Neuronal stem cell (in vitro differentiated cells): ENCODE data around the gene GNAQ.

Source experiments
- DNase-seq: peaks from one replicate; pipeline ENCODE4 v3.0.0-alpha.2; 2013; ENCODE audit warnings: low spot score
- H2AFZ ChIP-seq: one replicate; pipeline ENCODE4 v1.6.1; 2013; ENCODE audit warnings: mild to moderate bottlenecking, low read length, inconsistent platforms
- H2AK5ac ChIP-seq: 2 replicates; pipeline ENCODE4 v1.6.1; 2013; ENCODE audit warnings: low read depth, mild to moderate bottlenecking, inconsistent platforms, low read length, moderate library complexity, mixed read lengths
- H2BK120ac ChIP-seq: 2 replicates; pipeline ENCODE4 v1.6.1; 2013; ENCODE audit warnings: low read depth, mild to moderate bottlenecking, inconsistent platforms, low read length, moderate library complexity, mixed read lengths
- H2BK12ac ChIP-seq: one replicate; pipeline ENCODE4 v1.6.1; 2013; ENCODE audit warnings: low read length, inconsistent platforms
- H2BK15ac ChIP-seq: 2 replicates; pipeline ENCODE4 v1.6.1; 2013; ENCODE audit warnings: mild to moderate bottlenecking, low read length, inconsistent platforms, mixed read lengths
- H2BK5ac ChIP-seq: one replicate; pipeline ENCODE4 v1.6.1; 2013; ENCODE audit warnings: inconsistent platforms, mild to moderate bottlenecking, low read length, moderate library complexity
- H3K14ac ChIP-seq: one replicate; pipeline ENCODE4 v1.6.1; 2013; ENCODE audit warnings: low read length, inconsistent platforms
- H3K18ac ChIP-seq: 2 replicates; pipeline ENCODE4 v1.6.1; 2013; ENCODE audit warnings: low read length, inconsistent platforms
- H3K23ac ChIP-seq: 2 replicates; pipeline ENCODE4 v1.6.1; 2013; ENCODE audit warnings: low read depth, mild to moderate bottlenecking, mixed read lengths, low read length, inconsistent platforms; ENCODE audit not compliant: poor library complexity
- H3K27ac ChIP-seq: replicated peaks from 3 replicates; pipeline ENCODE4 v1.5.1; 2013; ENCODE audit warnings: low read length, inconsistent platforms
- H3K27me3 ChIP-seq, 3 experiments: 2 replicates each; pipeline ENCODE4 v1.6.1; 2013; ENCODE audit warnings: low read length in 3 of 3, mild to moderate bottlenecking in 2 of 3, inconsistent platforms in 1 of 3, low read depth in 1 of 3, mixed read lengths in 1 of 3, moderate library complexity in 1 of 3; ENCODE audit not compliant: control insufficient read depth in 3 of 3, insufficient read depth in 3 of 3
- H3K36me3 ChIP-seq, 2 donors: replicated peaks in 1 of 2; 2 replicates each; pipeline ENCODE4 v1.6.1; 2013; ENCODE audit warnings: low read length in 2 of 2; ENCODE audit not compliant: control insufficient read depth in 2 of 2, insufficient read depth in 2 of 2
- H3K4ac ChIP-seq: 2 replicates; pipeline ENCODE4 v1.6.1; 2013; ENCODE audit warnings: inconsistent platforms, mild to moderate bottlenecking, low read length, moderate library complexity
- H3K4me1 ChIP-seq, 2 donors: 1 replicate in 1 of 2; 2 replicates in 1 of 2; pipeline ENCODE4 v1.6.1; 2013; ENCODE audit warnings: low read length in 2 of 2, low read depth in 1 of 2; ENCODE audit not compliant: control insufficient read depth in 2 of 2, insufficient read depth in 1 of 2
- H3K4me2 ChIP-seq: one replicate; pipeline ENCODE4 v1.6.1; 2013; ENCODE audit warnings: mild to moderate bottlenecking, low read length, inconsistent platforms; ENCODE audit not compliant: insufficient read depth, poor library complexity, severe bottlenecking
- H3K4me3 ChIP-seq, 2 donors: 2 replicates each; pipeline ENCODE4 v1.5.1; 2013; ENCODE audit warnings: low read length in 2 of 2, mild to moderate bottlenecking in 2 of 2, inconsistent platforms in 1 of 2, moderate library complexity in 1 of 2
- H3K79me1 ChIP-seq: one replicate; pipeline ENCODE4 v1.6.1; 2013; ENCODE audit warnings: low read depth, mild to moderate bottlenecking, inconsistent platforms, low read length, moderate library complexity
- H3K9ac ChIP-seq: one replicate; pipeline ENCODE4 v1.6.1; 2013; ENCODE audit warnings: mild to moderate bottlenecking, low read depth, low read length, inconsistent platforms; ENCODE audit not compliant: poor library complexity
- H3K9me3 ChIP-seq, 2 donors: replicated peaks in 1 of 2; 2 replicates each; pipeline versions ENCODE3 to v1.6.1; 2013; ENCODE audit warnings: low read length in 2 of 2, mild to moderate bottlenecking in 2 of 2, inconsistent platforms in 1 of 2, low read depth in 1 of 2, mixed read lengths in 1 of 2, moderate library complexity in 1 of 2; ENCODE audit not compliant: control insufficient read depth in 2 of 2, insufficient read depth in 1 of 2
- H4K8ac ChIP-seq: one replicate; pipeline ENCODE4 v1.6.1; 2013; ENCODE audit warnings: low read depth, mild to moderate bottlenecking, inconsistent platforms, low read length, moderate library complexity
- H4K91ac ChIP-seq: one replicate; pipeline ENCODE4 v1.6.1; 2013; ENCODE audit warnings: low read length, low read depth, mild to moderate bottlenecking, inconsistent platforms; ENCODE audit not compliant: poor library complexity
- WGBS, 2 donors: extraction: QIAGEN DNeasy Blood & Tissue Kit; methylation state at CpG; one replicate each; pipeline ENCODE4 v1.1.7; 2013; ENCODE audit warnings: missing lambda C conversion rate in 2 of 2, mixed read lengths in 1 of 2; ENCODE audit not compliant: insufficient read length in 2 of 2, insufficient replicate concordance in 1 of 2; ENCODE audit errors: extremely low coverage in 2 of 2; 5-methylcytosine and 5-hydroxymethylcytosine counted together

The GNAQ gene

DNA sequence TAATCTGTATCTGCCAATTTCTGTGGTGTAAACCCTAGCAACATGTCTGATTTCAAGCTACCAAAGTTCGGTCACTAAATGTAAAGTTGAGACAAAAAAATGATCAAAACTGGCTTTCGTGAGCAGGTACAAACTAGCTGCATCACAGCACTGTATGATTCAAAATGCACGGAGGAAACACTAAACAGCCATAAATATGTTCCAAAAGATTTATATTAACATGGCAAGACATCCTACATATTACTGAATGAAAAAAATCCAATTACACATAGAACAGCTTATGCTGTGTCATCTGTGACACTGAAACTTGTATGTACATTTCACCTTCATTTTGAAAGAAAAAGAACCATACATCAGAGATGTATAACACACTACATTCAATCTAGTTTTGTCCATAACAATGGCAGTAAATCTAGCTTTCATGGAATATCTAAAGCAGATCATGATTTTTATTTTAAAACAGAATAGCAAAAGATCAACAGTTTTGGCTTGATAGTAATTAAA, 14.4 kb downstream of the GNAQ start:
- no peak overlapping the region for H3K4ac ChIP-seq
- no peak overlapping the region for H4K8ac ChIP-seq
- H3K14ac ChIP-seq = no peak overlapping the region
- no CpG with 5 or more reads among the region's 3 CpGs for WGBS, 2 donors
- no peak for DNase-seq
- H2BK12ac ChIP-seq = no peak overlapping the region
- no peak overlapping the region for H3K4me2 ChIP-seq
- no peak overlapping the region for H2BK120ac ChIP-seq
- no peak overlapping the region for H2AFZ ChIP-seq
- no peak overlapping the region for H3K27ac ChIP-seq
- H3K27me3 ChIP-seq = no peaks in the 10 kb centered on the region
- H3K79me1 ChIP-seq = peaks cover 3% of the 10 kb centered on the region
- no peak overlapping the region for H4K91ac ChIP-seq
- H3K18ac ChIP-seq = no peak overlapping the region
- no peak overlapping the region for H2BK15ac ChIP-seq
- no peak overlapping the region for H3K9ac ChIP-seq
- no peak overlapping the region for H2BK5ac ChIP-seq
- H3K9me3 ChIP-seq = peaks cover 0 to 3% of the 10 kb centered on the region in 2 donors
- H3K4me3 ChIP-seq = no peak overlapping the region
- H2AK5ac ChIP-seq = no peak overlapping the region
- peaks cover 0 to 3% of the 10 kb centered on the region in 2 donors for H3K4me1 ChIP-seq
- peaks cover 0 to 7% of the 10 kb centered on the region in 2 donors for H3K36me3 ChIP-seq
- H3K23ac ChIP-seq = no peak overlapping the region

- no peak overlapping the region for H3K14ac ChIP-seq
- H3K27ac ChIP-seq = no peak overlapping the region
- H3K23ac ChIP-seq = no peak overlapping the region
- H2AK5ac ChIP-seq = no peak overlapping the region
- no peak overlapping the region for H3K18ac ChIP-seq
- H2BK5ac ChIP-seq = no peak overlapping the region
- no peak overlapping the region for H4K91ac ChIP-seq
- H2BK120ac ChIP-seq = no peak overlapping the region
- H3K9ac ChIP-seq = no peak overlapping the region
- no peak overlapping the region for H3K4ac ChIP-seq
- no peak overlapping the region for H3K4me2 ChIP-seq
- H3K79me1 ChIP-seq = peaks cover 3% of the 10 kb centered on the region
- peaks cover 0 to 3% of the 10 kb centered on the region in 2 donors for H3K9me3 ChIP-seq
- H3K27me3 ChIP-seq = no peaks in the 10 kb centered on the region
- no peaks in the 10 kb centered on the region for H3K4me1 ChIP-seq
- H3K4me3 ChIP-seq = no peak overlapping the region
- no peak overlapping the region for H2AFZ ChIP-seq
- no peak overlapping the region for H4K8ac ChIP-seq
- peaks cover 0 to 7% of the 10 kb centered on the region in 2 donors for H3K36me3 ChIP-seq
- H2BK15ac ChIP-seq = no peak overlapping the region
- H2BK12ac ChIP-seq = no peak overlapping the region
- DNase-seq = no peak
Measured at GRCh38 chr9:78015241-78015640, 16.4 kb downstream of the GNAQ start.

DNA sequence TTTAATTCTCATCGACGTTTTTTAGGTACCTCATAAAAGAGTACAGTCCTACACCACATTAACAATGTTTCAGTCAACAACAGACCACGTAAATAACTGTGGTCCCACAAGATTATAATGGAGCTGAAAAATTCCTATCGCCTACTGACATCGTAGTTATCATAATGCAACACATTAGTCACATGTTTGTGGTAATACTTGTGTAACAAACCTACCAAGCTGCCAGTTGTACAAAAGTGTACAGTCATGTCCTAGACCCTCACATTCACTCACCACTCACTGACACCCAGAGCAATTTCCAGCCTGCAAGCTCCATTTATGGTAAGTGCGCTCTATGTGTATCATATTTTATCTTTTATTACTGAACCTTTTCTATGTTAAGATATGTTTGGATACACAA, 16.8 kb downstream of the GNAQ start:
- H4K8ac ChIP-seq = no peak overlapping the region
- H3K9me3 ChIP-seq = peaks cover 0 to 3% of the 10 kb centered on the region in 2 donors
- H2AK5ac ChIP-seq = no peak overlapping the region
- no peak overlapping the region for H2BK120ac ChIP-seq
- H3K79me1 ChIP-seq = peaks cover 3% of the 10 kb centered on the region
- H2AFZ ChIP-seq = no peak overlapping the region
- peaks cover 0 to 7% of the 10 kb centered on the region in 2 donors for H3K36me3 ChIP-seq
- H2BK12ac ChIP-seq = no peak overlapping the region
- no peak overlapping the region for H2BK15ac ChIP-seq
- no peak overlapping the region for H3K4me3 ChIP-seq
- no peak overlapping the region for H3K23ac ChIP-seq
- H4K91ac ChIP-seq = no peak overlapping the region
- no peaks in the 10 kb centered on the region for H3K27me3 ChIP-seq
- no peak overlapping the region for H3K18ac ChIP-seq
- no peak overlapping the region for H3K27ac ChIP-seq
- no peak overlapping the region for H2BK5ac ChIP-seq
- no peak overlapping the region for H3K4ac ChIP-seq
- no CpG with 5 or more reads among the region's 6 CpGs for WGBS, 2 donors
- H3K4me2 ChIP-seq = no peak overlapping the region
- no peaks in the 10 kb centered on the region for H3K4me1 ChIP-seq
- no peak overlapping the region for H3K14ac ChIP-seq
- DNase-seq = no peak
- no peak overlapping the region for H3K9ac ChIP-seq

DNA sequence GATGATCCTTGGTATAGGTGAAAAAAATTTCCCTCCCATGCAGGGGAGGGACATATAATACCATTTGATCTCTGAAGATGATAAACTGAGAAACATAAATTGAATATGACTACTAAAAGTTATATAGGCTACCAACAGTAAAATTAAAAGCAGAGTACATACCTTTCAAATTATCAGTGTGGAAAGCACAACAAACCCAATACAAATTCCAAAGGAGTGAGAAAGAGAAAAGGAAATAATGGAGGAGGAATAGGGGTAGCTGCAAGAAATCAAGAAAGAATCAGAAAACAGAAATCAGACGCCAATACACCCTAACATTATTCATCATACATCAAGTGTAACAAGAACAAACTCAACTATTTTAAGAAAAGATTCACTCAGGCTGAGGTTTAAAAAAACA, 17.7 kb downstream of the GNAQ start:
- H3K23ac ChIP-seq = no peak overlapping the region
- no peak overlapping the region for H3K9ac ChIP-seq
- H3K4me2 ChIP-seq = no peak overlapping the region
- H3K4ac ChIP-seq = no peak overlapping the region
- no peak overlapping the region for H2BK12ac ChIP-seq
- peaks cover 3% of the 10 kb centered on the region for H3K79me1 ChIP-seq
- H2BK15ac ChIP-seq = no peak overlapping the region
- no CpG with 5 or more reads among the region's 1 CpG for WGBS, 2 donors
- H4K91ac ChIP-seq = no peak overlapping the region
- H3K4me3 ChIP-seq = no peak overlapping the region
- H3K9me3 ChIP-seq = peaks cover 0 to 3% of the 10 kb centered on the region in 2 donors
- peaks cover 0 to 7% of the 10 kb centered on the region in 2 donors for H3K36me3 ChIP-seq
- H4K8ac ChIP-seq = no peak overlapping the region
- no peak overlapping the region for H2AK5ac ChIP-seq
- no peak overlapping the region for H2BK120ac ChIP-seq
- no peak overlapping the region for H3K27ac ChIP-seq
- H2AFZ ChIP-seq = no peak overlapping the region
- no peak for DNase-seq
- no peak overlapping the region for H2BK5ac ChIP-seq
- no peak overlapping the region for H3K14ac ChIP-seq
- no peak overlapping the region for H3K18ac ChIP-seq
- H3K27me3 ChIP-seq = no peaks in the 10 kb centered on the region
- no peaks in the 10 kb centered on the region for H3K4me1 ChIP-seq
